GM23338 (cell line): Measurements from ENCODE around the gene GGCX. TPM values are rescaled to one million over a fixed set of nuclear protein-coding genes. Genes with fewer than 3 reads are reported as not detected.

Source experiments
- ATAC-seq: fragments of 200-7000 bp; cut with Tn5 transposase; 3 replicates; pipeline ENCODE4 v1.9.1; 2020
- DNase-seq: peaks from one replicate; pipeline ENCODE4 v3.0.0-alpha.2; 2015; ENCODE audit warnings: low spot score
- H2AFZ ChIP-seq: fragments of 200-600 bp; sonication (generic); 2 replicates; pipeline ENCODE4 v1.8.0; 2016; ENCODE audit warnings: antibody characterized with exemption, mild to moderate bottlenecking, moderate library complexity
- H3F3A ChIP-seq: fragments of 200-600 bp; sonication (generic); replicated peaks from 2 replicates; pipeline ENCODE4 v1.8.0; 2017; ENCODE audit warnings: antibody characterized with exemption, mixed run types, low read depth
- H3K27ac ChIP-seq: fragments of 200-600 bp; sonication (generic); 2 replicates; pipeline ENCODE4 v1.6.1; 2016; ENCODE audit warnings: low read depth
- H3K27me3 ChIP-seq: fragments of 200-600 bp; sonication (generic); 2 replicates; pipeline ENCODE4 v1.8.0; 2016; ENCODE audit warnings: mild to moderate bottlenecking, mixed run types, moderate library complexity; ENCODE audit not compliant: insufficient read depth
- H3K36me3 ChIP-seq: fragments of 200-600 bp; sonication (generic); 2 replicates; pipeline ENCODE4 v1.8.0; 2016; ENCODE audit warnings: mild to moderate bottlenecking; ENCODE audit not compliant: insufficient read depth
- H3K4me1 ChIP-seq: fragments of 200-600 bp; sonication (generic); 2 replicates; pipeline ENCODE4 v1.8.0; 2016; ENCODE audit warnings: mild to moderate bottlenecking, moderate library complexity; ENCODE audit not compliant: insufficient read depth
- H3K4me2 ChIP-seq: fragments of 200-600 bp; sonication (generic); 2 replicates; pipeline ENCODE4 v1.7.1; 2017; ENCODE audit warnings: mixed run types
- H3K4me3 ChIP-seq: fragments of 200-600 bp; sonication (generic); 2 replicates; pipeline ENCODE4 v1.6.1; 2016; ENCODE audit warnings: mixed run types
- H3K79me2 ChIP-seq: fragments of 200-600 bp; sonication (generic); replicated peaks from 2 replicates; pipeline ENCODE4 v1.8.0; 2017; ENCODE audit warnings: mild to moderate bottlenecking; ENCODE audit not compliant: insufficient read depth
- H3K9me2 ChIP-seq: fragments of 200-600 bp; sonication (generic); 2 replicates; pipeline ENCODE4 v1.8.0; 2017; ENCODE audit not compliant: insufficient read depth
- H4K20me1 ChIP-seq: fragments of 200-600 bp; sonication (generic); replicated peaks from 2 replicates; pipeline ENCODE4 v1.8.0; 2017; ENCODE audit warnings: mild to moderate bottlenecking; ENCODE audit not compliant: insufficient read depth
- H3K27ac Mint-ChIP-seq: 2 replicates; pipeline ENCODE4 v1.8.0; 2020; ENCODE audit warnings: inconsistent platforms, mild to moderate bottlenecking, moderate library complexity, mixed read lengths
- H3K27me3 Mint-ChIP-seq: 3 replicates; pipeline ENCODE4 v1.8.0; 2022; ENCODE audit warnings: low read depth, mild to moderate bottlenecking, moderate library complexity, mixed read lengths, inconsistent platforms; ENCODE audit not compliant: insufficient read depth, poor library complexity
- H3K36me3 Mint-ChIP-seq: 3 replicates; pipeline ENCODE4 v1.8.0; 2021; ENCODE audit warnings: low read depth, mild to moderate bottlenecking, inconsistent platforms, moderate library complexity, mixed read lengths
- H3K4me1 Mint-ChIP-seq: 3 replicates; pipeline ENCODE4 v1.8.0; 2020; ENCODE audit warnings: mild to moderate bottlenecking, inconsistent platforms, mixed read lengths
- H3K4me3 Mint-ChIP-seq: 3 replicates; pipeline ENCODE4 v1.8.0; 2021; ENCODE audit warnings: moderate library complexity, mild to moderate bottlenecking, inconsistent platforms, mixed read lengths
- H3K9me3 Mint-ChIP-seq: 3 replicates; pipeline ENCODE4 v1.8.0; 2020; ENCODE audit warnings: moderate library complexity, mild to moderate bottlenecking, inconsistent platforms, mixed read lengths
- CREB1 ChIP-seq: fragments of 250-450 bp; sonication (Bioruptor Pico); IDR thresholded peaks from 2 replicates; pipeline ENCODE4 v1.5.0; 2020; ENCODE audit warnings: low read depth, mild to moderate bottlenecking, moderate library complexity
- ETS1 ChIP-seq: IDR thresholded peaks from 2 replicates; pipeline ENCODE4 v1.6.1; 2016; ENCODE audit warnings: antibody characterized with exemption
- EZH2 ChIP-seq: fragments of 200-600 bp; sonication (generic); IDR thresholded peaks from one replicate; pipeline ENCODE4 v1.8.0; 2017; ENCODE audit warnings: antibody characterized with exemption, mild to moderate bottlenecking, low read depth; ENCODE audit not compliant: unreplicated experiment
- EZH2phosphoT487 ChIP-seq: fragments of 200-600 bp; sonication (generic); IDR thresholded peaks from one replicate; pipeline ENCODE4 v1.8.1; 2018; ENCODE audit warnings: antibody characterized with exemption; ENCODE audit not compliant: unreplicated experiment
- JUNB ChIP-seq: IDR thresholded peaks from one replicate; pipeline ENCODE4 v1.6.1; 2016; ENCODE audit warnings: antibody characterized with exemption; ENCODE audit not compliant: unreplicated experiment
- NANOG ChIP-seq: IDR thresholded peaks from 2 replicates; pipeline ENCODE4 v1.6.1; 2016; ENCODE audit warnings: antibody characterized with exemption, borderline replicate concordance
- POLR2AphosphoS5 ChIP-seq: IDR thresholded peaks from 2 replicates; pipeline ENCODE4 v1.6.1; 2016; ENCODE audit warnings: antibody characterized with exemption, low read depth
- REST ChIP-seq: IDR thresholded peaks from one replicate; pipeline ENCODE4 v1.6.1; 2018; ENCODE audit warnings: antibody characterized with exemption; ENCODE audit not compliant: unreplicated experiment
- STAT1 ChIP-seq: IDR thresholded peaks from one replicate; pipeline ENCODE4 v1.6.1; 2016; ENCODE audit warnings: antibody characterized with exemption; ENCODE audit not compliant: unreplicated experiment
- ZNF114 ChIP-seq: fragments of 250-450 bp; sonication (Bioruptor Pico); IDR thresholded peaks from 2 replicates; pipeline ENCODE4 v1.5.0; 2020; ENCODE audit warnings: mild to moderate bottlenecking, moderate library complexity
- ZNF331 ChIP-seq: fragments of 250-450 bp; sonication (Bioruptor Pico); IDR thresholded peaks from 2 replicates; pipeline ENCODE4 v1.5.0; 2020; ENCODE audit warnings: low read depth, mild to moderate bottlenecking, moderate library complexity
- ZNF462 ChIP-seq: fragments of 250-450 bp; sonication (Bioruptor Pico); IDR thresholded peaks from 2 replicates; pipeline ENCODE4 v1.5.0; 2020; ENCODE audit warnings: mild to moderate bottlenecking, moderate library complexity
- polyA plus RNA-seq: library from polyadenylated mRNA; unstranded; fragments of >200 nt; fragmentation: Nextera tagmentation; extraction: Ambion mirVana; gene quantifications from 2 replicates; pipeline ENCODE4 v1.2.1, GENCODE V29; 2016
- total RNA-seq: library from RNA; depleted of rRNA; stranded (reverse); fragments of >200 nt; shearing (Covaris generic); gene quantifications from 2 replicates; pipeline ENCODE4 v1.2.3, GENCODE V29; 2014
- TF ChIP-seq, protein P1 (sequence below), 2 experiments: fragments of 200-600 bp in 1 of 2; sonication (generic) in 1 of 2; conservative IDR thresholded peaks; 2 replicates each; pipeline versions ENCODE4 v1.5.1 to v1.6.1; 2016 to 2017; ENCODE audit warnings: antibody characterized with exemption in 2 of 2, low read depth in 2 of 2, mild to moderate bottlenecking in 2 of 2, moderate library complexity in 1 of 2

Gene GGCX
- total and polyA plus RNA-seq, 2 experiments from 2014 or later = 14.4 to 36.2 TPM

GRCh38 chr2:85584857-85585780, 23.8 kb upstream of the GGCX start:
- peaks cover 7% of the 10 kb centered on the region; the same call in 1 of the 2 replicates for H3K4me1 ChIP-seq
- TF ChIP-seq POLR2AphosphoS5 (no peak), EZH2 (no peak), EZH2phosphoT487 (no peak), NANOG (no peak), ZNF331 (no peak), ETS1 (no peak), ZNF462 (CRISPR knock-in tag) (no peak), REST (no peak), STAT1 (no peak), ZNF114 (no peak), CREB1 (no peak), JUNB (no peak)
- TF ChIP-seq, protein P1, sequence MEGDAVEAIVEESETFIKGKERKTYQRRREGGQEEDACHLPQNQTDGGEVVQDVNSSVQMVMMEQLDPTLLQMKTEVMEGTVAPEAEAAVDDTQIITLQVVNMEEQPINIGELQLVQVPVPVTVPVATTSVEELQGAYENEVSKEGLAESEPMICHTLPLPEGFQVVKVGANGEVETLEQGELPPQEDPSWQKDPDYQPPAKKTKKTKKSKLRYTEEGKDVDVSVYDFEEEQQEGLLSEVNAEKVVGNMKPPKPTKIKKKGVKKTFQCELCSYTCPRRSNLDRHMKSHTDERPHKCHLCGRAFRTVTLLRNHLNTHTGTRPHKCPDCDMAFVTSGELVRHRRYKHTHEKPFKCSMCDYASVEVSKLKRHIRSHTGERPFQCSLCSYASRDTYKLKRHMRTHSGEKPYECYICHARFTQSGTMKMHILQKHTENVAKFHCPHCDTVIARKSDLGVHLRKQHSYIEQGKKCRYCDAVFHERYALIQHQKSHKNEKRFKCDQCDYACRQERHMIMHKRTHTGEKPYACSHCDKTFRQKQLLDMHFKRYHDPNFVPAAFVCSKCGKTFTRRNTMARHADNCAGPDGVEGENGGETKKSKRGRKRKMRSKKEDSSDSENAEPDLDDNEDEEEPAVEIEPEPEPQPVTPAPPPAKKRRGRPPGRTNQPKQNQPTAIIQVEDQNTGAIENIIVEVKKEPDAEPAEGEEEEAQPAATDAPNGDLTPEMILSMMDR (conservative IDR thresholded peaks at IDR 0.05; ENCODE audit: low read depth in 2 of 2) = no peak
- no peaks in the 10 kb centered on the region for H3K36me3 ChIP-seq
- peaks cover 10% of the 10 kb centered on the region; the same call in 1 of the 3 replicates for H3K36me3 Mint-ChIP-seq
- peak overlapping the region; percentile 86 for H3K4me2 ChIP-seq
- no peaks in the 10 kb centered on the region for H4K20me1 ChIP-seq
- H3K79me2 ChIP-seq = no peaks in the 10 kb centered on the region
- H3K4me1 Mint-ChIP-seq = peaks cover 11% of the 10 kb centered on the region
- H3K27me3 ChIP-seq = peaks cover 31% of the 10 kb centered on the region
- no peak overlapping the region for H3K27ac ChIP-seq
- H2AFZ ChIP-seq = peak overlapping the region; percentile 95
- peak; percentile 37 for ATAC-seq
- DNase-seq = peak; percentile 29
- peak overlapping the region; percentile 63 for H3K4me3 Mint-ChIP-seq
- no peak overlapping the region for H3K27ac Mint-ChIP-seq
- peak overlapping the region; percentile 65 for H3K4me3 ChIP-seq
- 0 out of 2 replicates have a peak, but pooled peaks cover 3% of the 10 kb centered on the region for H3F3A ChIP-seq
- H3K9me2 ChIP-seq = no peaks in the 10 kb centered on the region
- H3K9me3 Mint-ChIP-seq = 0 out of 3 replicates have a peak, but pooled peaks cover 3% of the 10 kb centered on the region
- peaks cover 28% of the 10 kb centered on the region for H3K27me3 Mint-ChIP-seq
